Measurements from ENCODE around the gene UBFD1. TPM values are rescaled to one million over a fixed set of nuclear protein-coding genes. Genes with fewer than 3 reads are reported as not detected.

Gene UBFD1
- total and polyA plus RNA-seq, 10 of the 15 experiments (the other 5 are each of a cell fraction or from before 2014, with no cell fraction given) = 7.3 to 48.5 (median 32.1) TPM

- H3K4me2 ChIP-seq (ENCODE audit: control insufficient read depth, insufficient read depth) = no peak overlapping the region
- H2AFZ ChIP-seq (ENCODE audit: control insufficient read depth, low read depth, low read length) = no peak overlapping the region
- no peaks in the 10 kb centered on the region for H3K9me3 ChIP-seq (replicated peaks; ENCODE audit: control insufficient read depth, insufficient read depth, low read length)
- H3K27me3 ChIP-seq (replicated peaks in 1 of 2; ENCODE audit: control insufficient read depth in 2 of 2, insufficient read depth in 2 of 2, low read length in 1 of 2) = no peaks in the 10 kb centered on the region
- in situ Hi-C loops (cut with MboI) = no loop called here
- peaks cover 9 to 15% of the 10 kb centered on the region in 2 experiments for H3K36me3 ChIP-seq (ENCODE audit: control insufficient read depth in 2 of 2, insufficient read depth in 2 of 2, low read length in 1 of 2)
- FAIRE-seq (no peak), ATAC-seq (no peak), DNase-seq (ENCODE audit: low read depth, low spot score) (no peak)
- CTCF ChIA-PET = interaction anchor here (0.7 to 5.0 kb wide), 5 partner anchors 42 to 120 kb away, joined by 3 to 35 read pairs (median 8); partner anchors contain the start of gene GGA2
- H3K4me1 ChIP-seq (ENCODE audit: control insufficient read depth, insufficient read depth, low read length) = no peaks in the 10 kb centered on the region; the same call in none of the 2 replicates
- intact Hi-C loops (cut with micrococcal nuclease; ENCODE audit: unreplicated experiment) = loop anchor here (10.0 kb wide), 1 partner anchor 90 kb away; no protein-coding TSS in a partner anchor
- TF ChIP-seq SPI1 (IDR thresholded peaks at IDR 0.05; ENCODE audit: borderline replicate concordance, insufficient read depth, low read depth, low read length) (peak; percentile 18; the same call in 1 of the 2 replicates), E2F8 (IDR thresholded peaks at IDR 0.05; ENCODE audit: low read depth, partially characterized antibody) (no peak)
- peaks cover 44% of the 10 kb centered on the region for H3K79me2 ChIP-seq (ENCODE audit: control insufficient read depth, insufficient read depth, low read length)
- no peaks in the 10 kb centered on the region for H4K20me1 ChIP-seq (ENCODE audit: control insufficient read depth, insufficient read depth)
- no peak overlapping the region for H3K9ac ChIP-seq (ENCODE audit: control insufficient read depth, insufficient read depth, low read length)
- SMC1A ChIA-PET (ENCODE audit: uncharacterized antibody, unreplicated experiment) = interaction anchor here (1.0 to 2.3 kb wide), 5 partner anchors 8 to 118 kb away, joined by 3 to 10 read pairs (median 6); no protein-coding TSS in a partner anchor
- BruUV-seq (replicated peaks) = no TSS peak
- 96% methylated on average over 3 of the region's 3 CpGs for WGBS (ENCODE audit: insufficient coverage, insufficient replicate concordance, low lambda C conversion rate, missing lambda C conversion rate)
- RAD21 ChIA-PET (ENCODE audit: unreplicated experiment) = interaction anchor here (2.8 kb wide), 1 partner anchor 49 kb away, joined by 15 read pairs; no protein-coding TSS in a partner anchor
- H3K27ac ChIP-seq (ENCODE audit: control insufficient read depth, insufficient read depth) = no peak overlapping the region
- no peak overlapping the region for H3K4me3 ChIP-seq
- POLR2A ChIA-PET = interaction anchor here (1.4 to 1.5 kb wide), 2 partner anchors 15 to 49 kb away, joined by 3 to 4 read pairs; no protein-coding TSS in a partner anchor
These were observed 3.0 kb upstream of the UBFD1 start for GRCh38 chr16:23554536-23554935.
